ENCODE data around the gene MSANTD2.

- no peak for TF ChIP-seq CTCF (IDR thresholded peaks at IDR 0.05)
- TF ChIP-seq EZH2 (IDR thresholded peaks at IDR 0.05; ENCODE audit: borderline replicate concordance, insufficient read depth, low read depth, low read length, poor library complexity, severe bottlenecking), result no peak
These were observed 42.9 kb downstream of the MSANTD2 start for GRCh38 chr11:124757320-124757719.

Data from B cell (primary cell).